Measurements from ENCODE around the gene MAP3K14.

GRCh38 chr17:45277992-45278391, 38.8 kb downstream of the MAP3K14 start:
- TF ChIP-seq POLR2A (IDR thresholded peaks at IDR 0.05; ENCODE audit: low read depth, low read length) = no peak
- TF ChIP-seq POLR2AphosphoS5 (IDR thresholded peaks at IDR 0.05; ENCODE audit: low read depth, low read length) = no peak
- no peak for TF ChIP-seq TAF1 (IDR thresholded peaks at IDR 0.05; ENCODE audit: low read depth, low read length)
- TF ChIP-seq POU2F2 (IDR thresholded peaks at IDR 0.05; ENCODE audit: low read depth, low read length) = no peak
